MCF 10A (cell line): Measurements from ENCODE around the gene SEMA5A. TPM values are rescaled to one million over a fixed set of nuclear protein-coding genes. Genes with fewer than 3 reads are reported as not detected.

Experiments used
- BruUV-seq: library from RNA; stranded (reverse); fragments of 400-500 nt; replicated peaks from 2 replicates; lab custom pipeline; 2021; lab: Mats Ljungman, UMichigan
- CTCF ChIA-PET: fragments of 300-600 bp; sonication (Branson Sonifier 250); formaldehyde crosslinking; extraction: SDS; loops from one replicate; lab custom pipeline; 2021; ENCODE audit warnings: antibody characterized with exemption, inconsistent platforms; lab: Yijun Ruan, JAX
- POLR2A ChIA-PET: fragments of 300-600, 350-650 bp; sonication (Branson Sonifier 250); formaldehyde crosslinking; extraction: SDS; loops from one replicate; lab custom pipeline; 2020; ENCODE audit warnings: antibody characterized with exemption, inconsistent platforms; lab: Yijun Ruan, JAX
- DNase-seq: peaks from one replicate; pipeline ENCODE4 v3.0.0-alpha.2; 2018; ENCODE audit not compliant: unreplicated experiment
- H3K27ac Mint-ChIP-seq: one replicate; pipeline ENCODE4 v1.8.0; 2022; ENCODE audit warnings: mild to moderate bottlenecking, low read depth, mixed read lengths; ENCODE audit not compliant: unreplicated experiment
- H3K27me3 Mint-ChIP-seq: one replicate; pipeline ENCODE4 v1.8.0; 2022; ENCODE audit warnings: mixed read lengths; ENCODE audit not compliant: insufficient read depth, unreplicated experiment
- H3K36me3 Mint-ChIP-seq: one replicate; pipeline ENCODE4 v1.8.0; 2022; ENCODE audit warnings: mild to moderate bottlenecking, moderate library complexity, mixed read lengths; ENCODE audit not compliant: insufficient read depth, unreplicated experiment
- H3K4me1 Mint-ChIP-seq: one replicate; pipeline ENCODE4 v1.8.0; 2022; ENCODE audit warnings: mixed read lengths; ENCODE audit not compliant: insufficient read depth, unreplicated experiment
- H3K4me3 Mint-ChIP-seq: one replicate; pipeline ENCODE4 v1.8.0; 2022; ENCODE audit warnings: mild to moderate bottlenecking, moderate library complexity, mixed read lengths; ENCODE audit not compliant: unreplicated experiment
- H3K9me3 Mint-ChIP-seq: one replicate; pipeline ENCODE4 v1.8.0; 2022; ENCODE audit warnings: mixed read lengths; ENCODE audit not compliant: unreplicated experiment
- intact Hi-C: fragments of 100-400 bp; cut with micrococcal nuclease; formaldehyde crosslinking; loops from 2 replicates; pipeline ENCODE4 v1.14.1; 2022
- total RNA-seq: library from RNA; stranded (reverse); gene quantifications from 2 replicates; pipeline ENCODE4 v1.2.3, GENCODE V29; 2022
- TF ChIP-seq, protein P1 (sequence below): fragments of 200-600 bp; IDR thresholded peaks from one replicate; pipeline ENCODE4 v1.8.0; 2022; ENCODE audit warnings: antibody characterized with exemption, mild to moderate bottlenecking; ENCODE audit not compliant: unreplicated experiment

SEMA5A gene
- total RNA-seq, 1 experiment from 2014 or later = 1.2 TPM

DNA sequence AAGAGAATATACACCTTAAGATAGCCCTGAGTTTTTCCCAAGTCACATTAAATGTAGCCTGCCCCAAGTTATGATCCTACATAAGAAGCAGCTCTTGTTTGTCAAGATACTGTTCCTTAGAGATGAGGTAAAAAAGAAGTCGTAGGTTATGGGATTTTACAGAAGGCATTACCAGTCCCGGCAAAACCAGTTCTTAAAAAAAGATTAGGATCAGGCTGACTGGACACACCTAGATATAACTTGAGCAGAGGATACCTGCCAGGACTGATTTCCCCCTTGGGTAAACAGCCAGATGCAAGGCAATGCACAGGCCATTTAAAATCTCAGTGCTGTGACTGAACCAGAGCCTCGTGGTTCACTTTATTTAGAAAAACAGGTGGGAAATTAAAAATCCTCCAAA, 14.1 kb upstream of the SEMA5A start:
- no TSS peak for BruUV-seq
- Mint-ChIP-seq H3K9me3 (no peaks in the 10 kb centered on the region), H3K27ac (no peak overlapping the region), H3K4me1 (peaks cover 11% of the 10 kb centered on the region), H3K27me3 (no peaks in the 10 kb centered on the region), H3K36me3 (no peaks in the 10 kb centered on the region), H3K4me3 (no peak overlapping the region)
- TF ChIP-seq, protein P1, sequence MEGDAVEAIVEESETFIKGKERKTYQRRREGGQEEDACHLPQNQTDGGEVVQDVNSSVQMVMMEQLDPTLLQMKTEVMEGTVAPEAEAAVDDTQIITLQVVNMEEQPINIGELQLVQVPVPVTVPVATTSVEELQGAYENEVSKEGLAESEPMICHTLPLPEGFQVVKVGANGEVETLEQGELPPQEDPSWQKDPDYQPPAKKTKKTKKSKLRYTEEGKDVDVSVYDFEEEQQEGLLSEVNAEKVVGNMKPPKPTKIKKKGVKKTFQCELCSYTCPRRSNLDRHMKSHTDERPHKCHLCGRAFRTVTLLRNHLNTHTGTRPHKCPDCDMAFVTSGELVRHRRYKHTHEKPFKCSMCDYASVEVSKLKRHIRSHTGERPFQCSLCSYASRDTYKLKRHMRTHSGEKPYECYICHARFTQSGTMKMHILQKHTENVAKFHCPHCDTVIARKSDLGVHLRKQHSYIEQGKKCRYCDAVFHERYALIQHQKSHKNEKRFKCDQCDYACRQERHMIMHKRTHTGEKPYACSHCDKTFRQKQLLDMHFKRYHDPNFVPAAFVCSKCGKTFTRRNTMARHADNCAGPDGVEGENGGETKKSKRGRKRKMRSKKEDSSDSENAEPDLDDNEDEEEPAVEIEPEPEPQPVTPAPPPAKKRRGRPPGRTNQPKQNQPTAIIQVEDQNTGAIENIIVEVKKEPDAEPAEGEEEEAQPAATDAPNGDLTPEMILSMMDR = no peak
- DNase-seq = no peak
- intact Hi-C loops = no loop called here
- ChIA-PET CTCF (interaction anchor here (1.8 kb wide), 1 partner anchor 16 kb away, joined by 5 read pairs; no protein-coding TSS in a partner anchor), POLR2A (interaction anchor here (0.6 kb wide), 1 partner anchor 1004 kb away, joined by 3 read pairs; the partner anchor contains the start of gene ANKRD33B)

DNA sequence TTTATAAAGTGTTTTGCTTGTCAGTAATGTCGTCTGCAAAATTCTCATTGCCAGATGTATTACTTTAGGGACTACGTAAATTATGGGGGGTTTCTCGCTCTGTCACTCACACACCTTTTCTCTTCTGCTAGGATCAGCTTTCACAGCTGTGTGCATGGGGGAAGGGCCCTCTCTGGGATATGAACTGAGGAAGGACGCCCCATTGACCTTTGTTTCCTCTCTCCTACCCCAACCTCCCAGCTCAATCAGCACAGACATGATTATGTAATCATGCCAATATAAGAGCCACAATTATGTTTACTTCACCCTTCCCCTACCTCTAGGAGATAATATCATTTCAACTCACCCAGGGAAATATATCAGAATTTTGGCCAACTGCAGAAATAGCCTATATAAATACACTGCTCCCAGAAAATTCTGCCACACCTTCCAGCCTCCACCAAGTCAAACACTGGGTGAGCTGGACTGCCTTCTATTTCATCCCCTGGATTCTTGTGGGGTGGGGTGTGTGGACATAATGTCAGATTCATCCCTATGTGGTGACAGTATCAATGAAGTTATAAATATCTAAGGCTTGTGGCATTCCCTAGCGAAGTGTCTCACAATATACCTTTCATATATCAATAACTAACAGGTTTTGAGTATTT, 12.6 kb upstream of the SEMA5A start:
- no TSS peak for BruUV-seq
- H3K36me3 Mint-ChIP-seq = no peaks in the 10 kb centered on the region
- POLR2A ChIA-PET = interaction anchor here (0.6 kb wide), 1 partner anchor 46 kb away, joined by 3 read pairs; no protein-coding TSS in a partner anchor

DNA sequence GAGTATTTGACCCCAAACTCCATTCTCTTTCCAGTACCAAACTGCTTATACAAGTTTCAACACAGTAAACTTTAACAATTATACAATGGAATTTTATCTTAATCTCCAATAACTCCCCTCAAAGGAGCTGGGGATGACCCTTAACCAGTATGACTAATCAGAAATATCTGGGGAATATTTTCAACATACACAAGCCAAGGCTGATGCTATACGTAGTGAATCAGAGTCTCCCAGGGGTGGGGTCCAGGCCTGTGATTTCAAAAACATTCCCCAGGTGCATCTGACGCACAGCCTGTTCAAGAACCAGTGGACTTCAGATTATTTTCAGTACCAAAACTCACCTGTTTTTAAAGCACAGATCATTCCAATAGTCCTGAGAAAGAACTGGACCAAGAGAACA, 11.8 kb upstream of the SEMA5A start:
- ChIA-PET CTCF (no interaction called here), POLR2A (no interaction called here)
- Mint-ChIP-seq H3K27ac (no peak overlapping the region), H3K4me1 (peaks cover 10% of the 10 kb centered on the region), H3K36me3 (no peaks in the 10 kb centered on the region), H3K27me3 (no peaks in the 10 kb centered on the region), H3K4me3 (no peak overlapping the region), H3K9me3 (no peaks in the 10 kb centered on the region)
- intact Hi-C loops = no loop called here
- TF ChIP-seq, protein P1 = no peak
- DNase-seq = peak; percentile 29
- no TSS peak for BruUV-seq

More for the DNA sequence above, 12.6 kb upstream of the SEMA5A start:
- Mint-ChIP-seq H3K4me3 (no peak overlapping the region), H3K4me1 (peaks cover 11% of the 10 kb centered on the region), H3K9me3 (no peaks in the 10 kb centered on the region), H3K27ac (no peak overlapping the region), H3K27me3 (no peaks in the 10 kb centered on the region)
- TF ChIP-seq, protein P1 = no peak
- CTCF ChIA-PET = interaction anchor here (1.1 kb wide), 1 partner anchor 11 kb away, joined by 3 read pairs; no protein-coding TSS in a partner anchor
- intact Hi-C loops = no loop called here
- DNase-seq = no peak

DNA sequence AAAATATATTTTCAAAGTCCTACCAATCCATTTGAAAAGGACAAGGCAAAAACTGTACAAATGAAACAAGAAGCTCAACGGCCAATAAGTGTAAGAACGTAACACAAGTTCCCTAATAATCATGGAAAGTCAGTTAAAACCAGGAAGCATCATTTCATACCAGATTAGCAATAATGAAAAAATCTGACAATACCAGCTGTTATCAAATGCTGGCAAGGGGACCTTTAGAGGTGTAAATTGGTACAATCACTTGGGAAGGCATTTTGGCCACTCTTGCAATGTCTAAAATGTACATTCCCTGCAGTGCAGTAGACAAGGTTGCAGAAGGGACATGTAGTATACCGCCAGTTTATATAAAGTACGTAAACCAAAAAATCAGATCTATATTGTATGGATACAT, 10.1 kb upstream of the SEMA5A start:
- no TSS peak for BruUV-seq

More for the DNA sequence above, 10.1 kb upstream of the SEMA5A start:
- ChIA-PET POLR2A (no interaction called here), CTCF (no interaction called here)
- H3K4me1 Mint-ChIP-seq = peaks cover 5% of the 10 kb centered on the region
- no peaks in the 10 kb centered on the region for H3K27me3 Mint-ChIP-seq
- H3K9me3 Mint-ChIP-seq = no peaks in the 10 kb centered on the region
- DNase-seq = no peak
- no peaks in the 10 kb centered on the region for H3K36me3 Mint-ChIP-seq
- H3K27ac Mint-ChIP-seq = no peak overlapping the region
- intact Hi-C loops = no loop called here
- TF ChIP-seq, protein P1 = no peak
- H3K4me3 Mint-ChIP-seq = no peak overlapping the region
